GM12878 (cell line): ENCODE data around the gene MICAL3. TPM values are rescaled to one million over a fixed set of nuclear protein-coding genes. Genes with fewer than 3 reads are reported as not detected.

Experiments
- ATAC-seq: fragments of 200-7000 bp; cut with Tn5 transposase; 3 replicates; pipeline ENCODE4 v1.9.1; 2020; ENCODE audit warnings: mild to moderate bottlenecking, moderate library complexity
- BruUV-seq: library from RNA; stranded (reverse); fragments of 400-500 nt; replicated peaks from 2 replicates; lab custom pipeline; 2021; lab: Mats Ljungman, UMichigan
- CTCF ChIA-PET: fragments of 300-600 bp; sonication (Branson Sonifier 250); formaldehyde crosslinking; extraction: SDS; loops from one replicate; lab custom pipeline; 2021; ENCODE audit warnings: inconsistent platforms; lab: Yijun Ruan, JAX
- POLR2A ChIA-PET: fragments of 350-600 bp; formaldehyde crosslinking; extraction: SDS; loops from one replicate; lab custom pipeline; 2021; ENCODE audit warnings: inconsistent platforms; lab: Charles Lee
- RAD21 ChIA-PET: fragments of 300-600 bp; sonication (Branson Sonifier 250); formaldehyde crosslinking; loops from one replicate; lab custom pipeline; 2023; ENCODE audit warnings: antibody characterized with exemption; ENCODE audit not compliant: unreplicated experiment; lab: Charles Lee
- SMC1A ChIA-PET: fragments of 300-600 bp; sonication (Branson Sonifier 250); formaldehyde crosslinking; loops from one replicate; lab custom pipeline; 2023; ENCODE audit not compliant: unreplicated experiment, uncharacterized antibody; lab: Charles Lee
- DNase-seq: peaks from one replicate; pipeline ENCODE4 v3.0.0-alpha.2; 2011; ENCODE audit warnings: low read depth, low spot score
- FAIRE-seq: peaks from 3 replicates; lab custom pipeline; 2011; peaks lifted over from hg19 to GRCh38; lab: Jason Lieb, UNC
- H2AFZ ChIP-seq: 2 replicates; pipeline ENCODE4 v1.6.0; 2011; ENCODE audit warnings: low read depth, low read length, control low read depth; ENCODE audit not compliant: control insufficient read depth
- H3K27ac ChIP-seq: 2 replicates; pipeline ENCODE4 v1.5.1; 2011; ENCODE audit warnings: control low read depth; ENCODE audit not compliant: control insufficient read depth, insufficient read depth
- H3K27me3 ChIP-seq, 2 experiments: replicated peaks in 1 of 2; 2 replicates each; pipeline versions ENCODE4 v1.6.0 to v1.6.1; 2011; ENCODE audit warnings: low read length in 1 of 2; ENCODE audit not compliant: control insufficient read depth in 2 of 2, insufficient read depth in 2 of 2
- H3K36me3 ChIP-seq, 2 experiments: 2 replicates each; pipeline ENCODE4 v1.5.1; 2011; ENCODE audit warnings: low read length in 1 of 2; ENCODE audit not compliant: control insufficient read depth in 2 of 2, insufficient read depth in 2 of 2
- H3K4me1 ChIP-seq: 2 replicates; pipeline ENCODE4 v1.6.1; 2011; ENCODE audit warnings: mild to moderate bottlenecking, low read length, moderate library complexity, mixed read lengths; ENCODE audit not compliant: control insufficient read depth, insufficient read depth
- H3K4me2 ChIP-seq: 2 replicates; pipeline ENCODE4 v1.6.0; 2011; ENCODE audit warnings: control low read depth; ENCODE audit not compliant: control insufficient read depth, insufficient read depth
- H3K4me3 ChIP-seq: fragments of 200-600 bp; sonication (generic); 2 replicates; pipeline ENCODE4 v1.5.1; 2016
- H3K79me2 ChIP-seq: 2 replicates; pipeline ENCODE4 v1.6.0; 2011; ENCODE audit warnings: low read length; ENCODE audit not compliant: control insufficient read depth, insufficient read depth
- H3K9ac ChIP-seq: 2 replicates; pipeline ENCODE4 v1.8.0; 2011; ENCODE audit warnings: low read length, control low read depth, mixed read lengths; ENCODE audit not compliant: control insufficient read depth, insufficient read depth
- H3K9me3 ChIP-seq: replicated peaks from 3 replicates; pipeline ENCODE4 v1.5.1; 2011; ENCODE audit warnings: mild to moderate bottlenecking, low read length; ENCODE audit not compliant: control insufficient read depth, insufficient read depth
- H4K20me1 ChIP-seq: 2 replicates; pipeline ENCODE4 v1.6.0; 2011; ENCODE audit not compliant: control insufficient read depth, insufficient read depth
- BHLHE40 ChIP-seq, 2 experiments: fragments of 450-650 bp in 1 of 2; IDR thresholded peaks; 2 replicates each; pipeline ENCODE4 v1.6.1; 2011 to 2017; ENCODE audit warnings: low read depth in 2 of 2, borderline replicate concordance in 1 of 2, improper control_type of control experiment in 1 of 2, low read length in 1 of 2, mild to moderate bottlenecking in 1 of 2
- CREM ChIP-seq: IDR thresholded peaks from 2 replicates; pipeline ENCODE4 v1.6.1; 2014; ENCODE audit warnings: antibody characterized with exemption, low read depth
- EP300 ChIP-seq, 2 experiments: fragments of 150-350 bp in 1 of 2; IDR thresholded peaks; 2 replicates each; pipeline ENCODE4 v1.6.1; 2011 to 2012; ENCODE audit warnings: low read depth in 2 of 2, low read length in 2 of 2, borderline replicate concordance in 1 of 2, improper control_type of control experiment in 1 of 2, inconsistent platforms in 1 of 2; ENCODE audit not compliant: control insufficient read depth in 1 of 2
- FOS ChIP-seq: IDR thresholded peaks from 3 replicates; pipeline ENCODE4 v1.6.1; 2011; ENCODE audit warnings: borderline replicate concordance; ENCODE audit not compliant: insufficient read length; ENCODE audit errors: extremely low read depth
- GATAD2B ChIP-seq: fragments of 450-650 bp; conservative IDR thresholded peaks from 2 replicates; pipeline ENCODE4 v1.6.1; 2017; ENCODE audit warnings: low read depth, mild to moderate bottlenecking, moderate library complexity
- IRF4 ChIP-seq: IDR thresholded peaks from 2 replicates; pipeline ENCODE4 v1.6.1; 2011; ENCODE audit warnings: low read depth, low read length
- JUNB ChIP-seq: IDR thresholded peaks from 2 replicates; pipeline ENCODE4 v1.6.1; 2016; ENCODE audit warnings: antibody characterized with exemption, mild to moderate bottlenecking
- MYB ChIP-seq: fragments of 150-350 bp; IDR thresholded peaks from 2 replicates; pipeline ENCODE4 v1.6.1; 2014; ENCODE audit warnings: mild to moderate bottlenecking, low read depth, low read length, borderline replicate concordance
- NBN ChIP-seq: fragments of 450-650 bp; IDR thresholded peaks from 2 replicates; pipeline ENCODE4 v1.6.1; 2016
- PAX8 ChIP-seq: fragments of 450-650 bp; IDR thresholded peaks from 2 replicates; pipeline ENCODE4 v1.6.1; 2017; ENCODE audit warnings: mild to moderate bottlenecking, moderate library complexity
- SP1 ChIP-seq: IDR thresholded peaks from one replicate; pipeline ENCODE4 v1.6.1; 2011; ENCODE audit warnings: low read depth, low read length
- WGBS: methylation state at CpG from one replicate; pipeline ENCODE4 v1.1.6; 2016; ENCODE audit warnings: low lambda C conversion rate; ENCODE audit not compliant: insufficient replicate concordance, insufficient coverage; ENCODE audit errors: missing lambda C conversion rate; 5-methylcytosine and 5-hydroxymethylcytosine counted together
- in situ Hi-C: fragments of 300-500 bp; cut with MboI; formaldehyde crosslinking; loops from 9 replicates; pipeline ENCODE4 v1.14.3; 2018; ENCODE audit warnings: mixed read lengths
- intact Hi-C: fragments of 100-400 bp; cut with micrococcal nuclease; formaldehyde crosslinking; loops from one replicate; pipeline ENCODE4 v1.14.2; 2022; ENCODE audit not compliant: unreplicated experiment
- polyA plus RNA-seq, 11 experiments: library from polyadenylated mRNA; depleted of rRNA in 4 of 11; unstranded in 6 of 11; stranded (reverse) in 5 of 11; fragments of >200 nt; fragmentation: Nextera tagmentation in 4 of 11; fragmentation: Illumina TruSeq in 1 of 11; extraction: Ambion mirVana in 4 of 11; extraction: Trizol in 1 of 11; gene quantifications; 1 replicate in 1 of 11; 2 replicates in 10 of 11; pipeline versions ENCODE4 v1.2.1 to v1.2.3, GENCODE V29; 2011 to 2016; ENCODE audit warnings: inconsistent platforms in 2 of 11, missing spikeins in 2 of 11, low read depth in 1 of 11
- total RNA-seq, 4 experiments: library from RNA; depleted of rRNA in 3 of 4; stranded (reverse); fragments of >200 nt in 3 of 4; fragmentation: Illumina TruSeq in 1 of 4; extraction: Trizol in 1 of 4; gene quantifications; 2 replicates each; pipeline versions ENCODE4 v1.2.1 to v1.2.3, GENCODE V29; 2013 to 2021
- TF ChIP-seq, protein P1 (sequence below): fragments of 450-650 bp; conservative IDR thresholded peaks from 2 replicates; pipeline ENCODE4 v1.6.1; 2017; ENCODE audit warnings: mild to moderate bottlenecking, moderate library complexity
- TF ChIP-seq, protein P2 (sequence below): fragments of 450-650 bp; formaldehyde crosslinking; IDR thresholded peaks from 2 replicates; pipeline ENCODE4 v1.4.0; 2020; ENCODE audit warnings: mild to moderate bottlenecking, moderate library complexity
- TF ChIP-seq, protein P3 (sequence below): fragments of 450-650 bp; IDR thresholded peaks from 2 replicates; pipeline ENCODE4 v1.6.1; 2017; ENCODE audit warnings: low read depth, mild to moderate bottlenecking, moderate library complexity

Gene MICAL3
- total and polyA plus RNA-seq, 10 of the 15 experiments (the other 5 are each of a cell fraction or from before 2014, with no cell fraction given), result 2.6 to 92.2 (median 24.0) TPM

DNA sequence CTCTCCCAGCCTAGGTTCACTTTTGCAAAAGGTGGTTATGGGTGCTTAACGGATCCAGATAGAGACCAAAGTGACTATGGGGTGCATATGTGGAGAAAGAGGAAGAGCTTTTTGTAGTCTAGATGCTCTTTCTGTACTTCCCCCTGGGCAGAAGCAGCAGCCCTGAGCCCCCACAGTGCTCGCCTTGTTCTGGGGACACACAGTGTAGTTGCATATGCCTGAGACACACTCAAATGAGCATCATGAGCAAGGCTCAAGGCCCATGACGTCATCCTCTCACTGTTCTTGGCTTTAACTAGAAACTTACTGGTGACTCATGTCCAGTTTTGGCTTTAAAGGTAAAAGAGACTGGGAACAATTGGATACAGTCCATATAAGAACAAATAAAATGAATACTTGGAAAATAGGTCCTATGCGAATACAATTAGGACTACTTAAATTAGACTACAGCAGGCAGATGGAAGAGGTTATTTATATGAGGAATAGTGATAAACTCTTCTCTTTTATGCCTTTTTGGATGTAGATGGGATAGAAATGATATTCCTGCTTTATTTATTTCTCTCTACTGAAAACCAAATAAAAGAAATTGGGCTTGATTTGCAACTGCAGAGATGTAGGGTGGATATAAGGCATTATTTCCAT, 33.3 kb upstream of the MICAL3 start:
- Histone ChIP-seq H3K79me2 (no peaks in the 10 kb centered on the region), H3K27ac (peak overlapping the region; percentile 49; the same call in 1 of the 2 replicates), H3K36me3 (no peaks in the 10 kb centered on the region), H3K4me3 (peak overlapping the region; percentile 48; the same call in 1 of the 2 replicates), H3K9me3 (no peaks in the 10 kb centered on the region), H3K9ac (0 out of 2 replicates have a peak overlapping the region, but pooled peaks have one; percentile 28), H3K4me1 (peaks cover 30% of the 10 kb centered on the region), H3K4me2 (peak overlapping the region; percentile 70), H2AFZ (no peak overlapping the region), H3K27me3 (no peaks in the 10 kb centered on the region), H4K20me1 (no peaks in the 10 kb centered on the region)
- FAIRE-seq, result no peak
- intact Hi-C loops, result loop anchor here (1.0 kb wide), 1 partner anchor 56 kb away; no protein-coding TSS in a partner anchor
- in situ Hi-C loops, result no loop called here
- ATAC-seq, result peak; percentile 84
- BruUV-seq, result no TSS peak
- ChIA-PET POLR2A (interaction anchor here (0.6 to 4.2 kb wide), 12 partner anchors 8 to 258 kb away, joined by 3 to 27 read pairs (median 6); partner anchors contain the start of gene PEX26), SMC1A (interaction anchor here (0.6 to 6.2 kb wide), 16 partner anchors 11 to 277 kb away, joined by 3 to 86 read pairs (median 5); partner anchors contain the start of genes MICAL3 and PEX26), CTCF (interaction anchor here (0.6 to 7.6 kb wide), 7 partner anchors 15 to 261 kb away, joined by 3 to 75 read pairs (median 5); partner anchors contain the start of genes MICAL3 and PEX26), RAD21 (interaction anchor here (0.6 to 5.2 kb wide), 16 partner anchors 8 to 284 kb away, joined by 3 to 78 read pairs (median 8); partner anchors contain the start of genes MICAL3 and PEX26)
- DNase-seq, result peak; percentile 68
- WGBS, result 35% methylated on average over 4 of the region's 4 CpGs
- peak; percentile 81; the same call in 1 of the 2 replicates for TF ChIP-seq NBN
- no peak for TF ChIP-seq GATAD2B
- no peak for TF ChIP-seq PAX8
- TF ChIP-seq IRF4, result 0 out of 2 replicates have a peak, but pooled peaks have one; percentile 24
- TF ChIP-seq BHLHE40 (IDR thresholded peaks at IDR 0.05; ENCODE audit: borderline replicate concordance in 1 of 2, low read depth in 2 of 2, low read length in 1 of 2), result peak in 1 of 2 experiments; percentile 56; a peak in 2 of 4 replicates
- TF ChIP-seq, protein P1, sequence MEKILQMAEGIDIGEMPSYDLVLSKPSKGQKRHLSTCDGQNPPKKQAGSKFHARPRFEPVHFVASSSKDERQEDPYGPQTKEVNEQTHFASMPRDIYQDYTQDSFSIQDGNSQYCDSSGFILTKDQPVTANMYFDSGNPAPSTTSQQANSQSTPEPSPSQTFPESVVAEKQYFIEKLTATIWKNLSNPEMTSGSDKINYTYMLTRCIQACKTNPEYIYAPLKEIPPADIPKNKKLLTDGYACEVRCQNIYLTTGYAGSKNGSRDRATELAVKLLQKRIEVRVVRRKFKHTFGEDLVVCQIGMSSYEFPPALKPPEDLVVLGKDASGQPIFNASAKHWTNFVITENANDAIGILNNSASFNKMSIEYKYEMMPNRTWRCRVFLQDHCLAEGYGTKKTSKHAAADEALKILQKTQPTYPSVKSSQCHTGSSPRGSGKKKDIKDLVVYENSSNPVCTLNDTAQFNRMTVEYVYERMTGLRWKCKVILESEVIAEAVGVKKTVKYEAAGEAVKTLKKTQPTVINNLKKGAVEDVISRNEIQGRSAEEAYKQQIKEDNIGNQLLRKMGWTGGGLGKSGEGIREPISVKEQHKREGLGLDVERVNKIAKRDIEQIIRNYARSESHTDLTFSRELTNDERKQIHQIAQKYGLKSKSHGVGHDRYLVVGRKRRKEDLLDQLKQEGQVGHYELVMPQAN, result no peak
- TF ChIP-seq JUNB, result peak; percentile 58
- no peak for TF ChIP-seq FOS
- peak; percentile 88 for TF ChIP-seq CREM
- peak; percentile 29 to 49; a peak in 2 of 4 replicates for TF ChIP-seq EP300 (IDR thresholded peaks at IDR 0.05; ENCODE audit: borderline replicate concordance in 1 of 2, control insufficient read depth in 1 of 2, low read depth in 2 of 2, low read length in 2 of 2)
- TF ChIP-seq MYB, result no peak
- no peak for TF ChIP-seq SP1
- TF ChIP-seq, protein P2, sequence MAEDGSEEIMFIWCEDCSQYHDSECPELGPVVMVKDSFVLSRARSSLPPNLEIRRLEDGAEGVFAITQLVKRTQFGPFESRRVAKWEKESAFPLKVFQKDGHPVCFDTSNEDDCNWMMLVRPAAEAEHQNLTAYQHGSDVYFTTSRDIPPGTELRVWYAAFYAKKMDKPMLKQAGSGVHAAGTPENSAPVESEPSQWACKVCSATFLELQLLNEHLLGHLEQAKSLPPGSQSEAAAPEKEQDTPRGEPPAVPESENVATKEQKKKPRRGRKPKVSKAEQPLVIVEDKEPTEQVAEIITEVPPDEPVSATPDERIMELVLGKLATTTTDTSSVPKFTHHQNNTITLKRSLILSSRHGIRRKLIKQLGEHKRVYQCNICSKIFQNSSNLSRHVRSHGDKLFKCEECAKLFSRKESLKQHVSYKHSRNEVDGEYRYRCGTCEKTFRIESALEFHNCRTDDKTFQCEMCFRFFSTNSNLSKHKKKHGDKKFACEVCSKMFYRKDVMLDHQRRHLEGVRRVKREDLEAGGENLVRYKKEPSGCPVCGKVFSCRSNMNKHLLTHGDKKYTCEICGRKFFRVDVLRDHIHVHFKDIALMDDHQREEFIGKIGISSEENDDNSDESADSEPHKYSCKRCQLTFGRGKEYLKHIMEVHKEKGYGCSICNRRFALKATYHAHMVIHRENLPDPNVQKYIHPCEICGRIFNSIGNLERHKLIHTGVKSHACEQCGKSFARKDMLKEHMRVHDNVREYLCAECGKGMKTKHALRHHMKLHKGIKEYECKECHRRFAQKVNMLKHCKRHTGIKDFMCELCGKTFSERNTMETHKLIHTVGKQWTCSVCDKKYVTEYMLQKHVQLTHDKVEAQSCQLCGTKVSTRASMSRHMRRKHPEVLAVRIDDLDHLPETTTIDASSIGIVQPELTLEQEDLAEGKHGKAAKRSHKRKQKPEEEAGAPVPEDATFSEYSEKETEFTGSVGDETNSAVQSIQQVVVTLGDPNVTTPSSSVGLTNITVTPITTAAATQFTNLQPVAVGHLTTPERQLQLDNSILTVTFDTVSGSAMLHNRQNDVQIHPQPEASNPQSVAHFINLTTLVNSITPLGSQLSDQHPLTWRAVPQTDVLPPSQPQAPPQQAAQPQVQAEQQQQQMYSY (CRISPR knock-in tag), result peak; percentile 80; the same call in 1 of the 2 replicates
- TF ChIP-seq, protein P3, sequence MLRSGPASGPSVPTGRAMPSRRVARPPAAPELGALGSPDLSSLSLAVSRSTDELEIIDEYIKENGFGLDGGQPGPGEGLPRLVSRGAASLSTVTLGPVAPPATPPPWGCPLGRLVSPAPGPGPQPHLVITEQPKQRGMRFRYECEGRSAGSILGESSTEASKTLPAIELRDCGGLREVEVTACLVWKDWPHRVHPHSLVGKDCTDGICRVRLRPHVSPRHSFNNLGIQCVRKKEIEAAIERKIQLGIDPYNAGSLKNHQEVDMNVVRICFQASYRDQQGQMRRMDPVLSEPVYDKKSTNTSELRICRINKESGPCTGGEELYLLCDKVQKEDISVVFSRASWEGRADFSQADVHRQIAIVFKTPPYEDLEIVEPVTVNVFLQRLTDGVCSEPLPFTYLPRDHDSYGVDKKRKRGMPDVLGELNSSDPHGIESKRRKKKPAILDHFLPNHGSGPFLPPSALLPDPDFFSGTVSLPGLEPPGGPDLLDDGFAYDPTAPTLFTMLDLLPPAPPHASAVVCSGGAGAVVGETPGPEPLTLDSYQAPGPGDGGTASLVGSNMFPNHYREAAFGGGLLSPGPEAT, result peak; percentile 25; the same call in 1 of the 2 replicates
